Stomach (tissue), 9 donors: ENCODE data around the gene SORL1. TPM values are rescaled to one million over a fixed set of nuclear protein-coding genes. Genes with fewer than 3 reads are reported as not detected.
A peak's percentile ranks its signal among the peaks of the same experiment; 100 is the strongest.

Experiments used
- DNase-seq, 2 donors: peaks; one replicate each; pipeline versions ENCODE4 v3.0.0 to v3.0.0-alpha.2; 2013 to 2019
- H3K27ac ChIP-seq, 5 donors: fragments of 200-600 bp in 4 of 5; sonication (generic) in 4 of 5; one replicate each; pipeline ENCODE4 v1.5.1; 2013 to 2019; ENCODE audit warnings: mild to moderate bottlenecking in 1 of 5, moderate library complexity in 1 of 5
- H3K27me3 ChIP-seq, 3 donors: fragments of 200-600 bp; sonication (generic); one replicate each; pipeline ENCODE4 v1.5.1; 2017 to 2019; ENCODE audit warnings: mixed run types in 1 of 3
- H3K36me3 ChIP-seq, 4 donors: fragments of 200-600 bp; sonication (generic); 1 replicate in 3 of 4; 2 replicates in 1 of 4; pipeline ENCODE4 v1.5.1; 2016 to 2019
- H3K4me1 ChIP-seq, 4 donors: fragments of 200-600 bp; sonication (generic); one replicate each; pipeline ENCODE4 v1.5.1; 2016 to 2019
- H3K4me3 ChIP-seq, 4 donors: fragments of 200-600 bp; sonication (generic) in 3 of 4; one replicate each; pipeline ENCODE4 v1.5.1; 2016 to 2019; ENCODE audit warnings: mild to moderate bottlenecking in 1 of 4
- H3K9me3 ChIP-seq, 4 donors: fragments of 200-600 bp; sonication (generic); one replicate each; pipeline ENCODE4 v1.5.1; 2016 to 2019
- CTCF ChIP-seq, 7 experiments: fragments of 450-650 bp in 4 of 7; fragments of 200-600 bp in 3 of 7; sonication (generic) in 3 of 7; IDR thresholded peaks; one replicate each; pipeline ENCODE4 v1.5.1; 2016 to 2019; ENCODE audit warnings: antibody characterized with exemption in 7 of 7, control low read depth in 2 of 7, mild to moderate bottlenecking in 1 of 7
- EP300 ChIP-seq: sonication (generic); formaldehyde crosslinking; IDR thresholded peaks from one replicate; pipeline ENCODE4 v1.6.1; 2017; ENCODE audit warnings: antibody characterized with exemption
- POLR2A ChIP-seq, 4 donors: fragments of 450-650 bp; IDR thresholded peaks; one replicate each; pipeline ENCODE4 v1.6.1; 2016; ENCODE audit warnings: antibody characterized with exemption in 4 of 4, control low read depth in 2 of 4, mild to moderate bottlenecking in 1 of 4, moderate library complexity in 1 of 4
- POLR2AphosphoS5 ChIP-seq, 3 donors: sonication (generic); formaldehyde crosslinking; IDR thresholded peaks; one replicate each; pipeline ENCODE4 v1.6.1; 2016; ENCODE audit warnings: antibody characterized with exemption in 3 of 3
- WGBS, 5 donors: extraction: QIAGEN DNeasy Blood & Tissue Kit in 3 of 5; methylation state at CpG; one replicate each; pipeline versions ENCODE4 v1.1.5 to v1.1.7; 2013 to 2018; 5-methylcytosine and 5-hydroxymethylcytosine counted together
- intact Hi-C: fragments of 100-400 bp; cut with DNase I; formaldehyde crosslinking; loops from one replicate; pipeline ENCODE4 v1.15.1; 2023; ENCODE audit warnings: low total_unique reads
- polyA plus RNA-seq, 3 donors: library from polyadenylated mRNA; stranded (reverse); fragments of 200-250 nt; gene quantifications; one replicate each; pipeline ENCODE4 v1.2.3, GENCODE V29; 2013
- total RNA-seq, 5 donors: library from RNA; depleted of rRNA; stranded (reverse); fragments of >200 nt; gene quantifications; one replicate each; pipeline versions ENCODE4 v1.1.0 to v1.2.3, GENCODE V29; 2014 to 2016
- donor health status: healthy with polysubstance abuse.
- donor health status: Bipolar disorder and iron deficiency.
- donor health status: healthy.

Gene SORL1
- total and polyA plus RNA-seq, 8 donors: 0.76 to 161 (median 18.2) TPM

- peak in 1 of 2 donors; percentile 76 for DNase-seq
- 48 to 80% (median 73%) methylated on average over 10 to 11 of the region's 11 CpGs for WGBS, 5 donors
- Histone ChIP-seq H3K27me3 (no peaks in the 10 kb centered on the region), H3K4me1 (peaks cover 22 to 72% (median 47%) of the 10 kb centered on the region in 4 donors), H3K36me3 (no peaks in the 10 kb centered on the region), H3K9me3 (no peaks in the 10 kb centered on the region), H3K4me3 (no peak overlapping the region), H3K27ac (peak overlapping the region in 3 of 5 donors; percentile 22 to 68 (median 63))
- intact Hi-C loops: no loop called here
- TF ChIP-seq POLR2A (IDR thresholded peaks at IDR 0.05): no peak
- peak in 1 of 3 donors; percentile 18 for TF ChIP-seq POLR2AphosphoS5 (IDR thresholded peaks at IDR 0.05)
- TF ChIP-seq CTCF (IDR thresholded peaks at IDR 0.05): no peak
- TF ChIP-seq EP300: no peak
Observed at GRCh38 chr11:121464352-121464946, 12.3 kb downstream of the SORL1 start.

DNA sequence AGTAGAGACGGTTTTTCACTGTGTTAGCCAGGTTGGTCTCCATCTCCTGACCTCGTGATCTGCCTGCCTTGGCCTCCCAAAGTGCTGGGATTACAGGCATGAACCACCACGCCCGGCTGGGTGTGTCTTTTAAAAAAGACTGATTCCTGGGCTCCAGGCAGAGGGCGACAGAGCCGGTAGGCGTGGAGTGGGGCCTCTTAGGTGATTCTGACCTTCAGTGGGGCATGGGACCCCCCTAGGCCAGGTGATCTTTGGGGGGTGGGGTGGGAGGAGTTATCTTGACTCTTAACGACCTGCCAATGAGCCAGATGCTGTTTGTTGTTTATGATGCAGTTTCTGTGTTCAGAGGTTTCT is 13.6 kb downstream of the SORL1 start:
- intact Hi-C loops: no loop called here
- TF ChIP-seq EP300 (no peak), POLR2A (IDR thresholded peaks at IDR 0.05) (no peak), CTCF (IDR thresholded peaks at IDR 0.05) (no peak), POLR2AphosphoS5 (IDR thresholded peaks at IDR 0.05) (no peak)
- H3K27ac ChIP-seq: peak overlapping the region; percentile 27 to 79 (median 58)
- WGBS, 5 donors: 44 to 75% (median 51%) methylated on average over 7 to 8 of the region's 8 CpGs
- no peaks in the 10 kb centered on the region for H3K9me3 ChIP-seq
- H3K27me3 ChIP-seq: no peaks in the 10 kb centered on the region
- no peak for DNase-seq
- peaks cover 0 to under 1% (median 0%) of the 10 kb centered on the region in 4 donors for H3K36me3 ChIP-seq
- H3K4me3 ChIP-seq: no peak overlapping the region
- peaks cover 18 to 62% (median 43%) of the 10 kb centered on the region in 4 donors for H3K4me1 ChIP-seq

DNA sequence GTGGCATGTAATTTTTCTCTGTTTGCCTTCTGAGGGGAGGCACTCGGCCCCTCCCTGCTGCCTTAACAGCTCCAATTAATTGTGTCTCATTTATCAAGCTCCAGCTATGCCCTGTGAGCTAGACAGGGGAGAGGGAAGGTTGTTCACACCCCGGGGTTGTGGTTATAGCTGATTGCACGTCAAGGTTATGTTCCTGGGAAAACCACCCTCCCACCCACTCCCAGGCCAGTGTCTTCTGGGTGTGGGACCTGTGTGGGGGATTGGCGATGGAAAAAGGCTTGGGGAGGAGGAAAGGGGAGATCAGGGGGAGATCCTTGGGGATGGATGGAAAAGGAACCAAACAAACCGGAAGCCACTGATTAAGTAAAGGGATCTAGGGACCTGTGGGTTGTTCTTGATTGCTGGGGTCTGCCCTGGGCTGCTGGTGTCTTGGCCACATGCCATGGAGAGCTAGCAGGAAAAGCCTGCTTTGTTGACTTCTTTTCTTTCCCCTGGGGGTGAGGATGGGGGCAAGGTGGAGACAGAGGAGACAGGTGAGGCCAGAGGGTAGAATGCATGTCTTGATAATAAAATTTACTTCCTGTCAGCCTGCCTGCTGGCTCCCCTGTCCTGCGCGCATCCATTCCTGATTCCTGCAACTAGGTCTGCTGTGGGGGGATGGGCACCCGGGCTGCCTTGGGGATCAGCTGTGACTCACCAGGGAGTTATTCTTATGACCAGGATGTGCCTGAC is 14.1 kb downstream of the SORL1 start:
- intact Hi-C loops: no loop called here
- 15 to 36% (median 16%) methylated on average over 8 of the region's 8 CpGs for WGBS, 5 donors

More for the DNA sequence above, 14.1 kb downstream of the SORL1 start:
- Histone ChIP-seq H3K9me3 (no peaks in the 10 kb centered on the region), H3K4me1 (peaks cover 18 to 60% (median 43%) of the 10 kb centered on the region in 4 donors), H3K36me3 (peaks cover 0 to 6% (median under 1%) of the 10 kb centered on the region in 4 donors), H3K27me3 (no peaks in the 10 kb centered on the region), H3K4me3 (no peak overlapping the region), H3K27ac (peak overlapping the region; percentile 27 to 79 (median 58))
- peak; percentile 92 to 95 for DNase-seq
- TF ChIP-seq EP300: no peak
- no peak for TF ChIP-seq CTCF (IDR thresholded peaks at IDR 0.05)
- TF ChIP-seq POLR2A (IDR thresholded peaks at IDR 0.05): no peak
- peak; percentile 42 to 81 (median 63) for TF ChIP-seq POLR2AphosphoS5 (IDR thresholded peaks at IDR 0.05)
